H1 (cell line): ENCODE results near the gene ARHGAP25. TPM values are rescaled to one million over a fixed set of nuclear protein-coding genes. Genes with fewer than 3 reads are reported as not detected.

ENCODE experiments used
- CTCF ChIA-PET: fragments of 300-600 bp; sonication (Branson Sonifier 250); formaldehyde crosslinking; loops from one replicate; lab custom pipeline; 2021; ENCODE audit not compliant: partially characterized antibody; lab: Charles Lee
- POLR2A ChIA-PET: fragments of 300-600 bp; sonication (Branson Sonifier 250); formaldehyde crosslinking; loops from one replicate; lab custom pipeline; 2021; ENCODE audit warnings: inconsistent platforms; ENCODE audit not compliant: partially characterized antibody; lab: Charles Lee
- DNase-seq, 2 experiments: peaks; one replicate each; pipeline versions ENCODE4 v3.0.0 to v3.0.0-alpha.2; 2010 to 2022; ENCODE audit warnings: low spot score in 2 of 2, low read depth in 1 of 2, mixed read lengths in 1 of 2
- FAIRE-seq: peaks from 2 replicates; lab custom pipeline; 2011; peaks lifted over from hg19 to GRCh38; lab: Jason Lieb, UNC
- H2AFZ ChIP-seq: 2 replicates; pipeline ENCODE4 v1.8.1; 2012; ENCODE audit warnings: low read length, inconsistent platforms
- H2AK5ac ChIP-seq: 2 replicates; pipeline ENCODE4 v1.6.1; 2013; ENCODE audit warnings: low read depth, low read length
- H2BK120ac ChIP-seq: replicated peaks from 2 replicates; pipeline ENCODE3; 2013; ENCODE audit warnings: low read depth, low read length, inconsistent platforms
- H2BK12ac ChIP-seq: 2 replicates; pipeline ENCODE4 v1.6.1; 2013; ENCODE audit warnings: low read depth, low read length
- H2BK15ac ChIP-seq: 2 replicates; pipeline ENCODE4 v1.6.1; 2013; ENCODE audit warnings: low read length
- H2BK20ac ChIP-seq: 2 replicates; pipeline ENCODE4 v1.6.1; 2013; ENCODE audit warnings: low read length
- H2BK5ac ChIP-seq: 2 replicates; pipeline ENCODE4 v1.6.1; 2013; ENCODE audit warnings: low read depth, low read length
- H3K14ac ChIP-seq: 2 replicates; pipeline ENCODE4 v1.6.1; 2013; ENCODE audit warnings: inconsistent platforms; ENCODE audit not compliant: insufficient read length
- H3K18ac ChIP-seq: 2 replicates; pipeline ENCODE4 v1.6.1; 2013; ENCODE audit warnings: low read length; ENCODE audit errors: extremely low read depth
- H3K23ac ChIP-seq: 2 replicates; pipeline ENCODE4 v1.6.1; 2013; ENCODE audit warnings: inconsistent platforms; ENCODE audit not compliant: insufficient read length
- H3K23me2 ChIP-seq: 2 replicates; pipeline ENCODE4 v1.6.1; 2013; ENCODE audit warnings: low read depth, low read length
- H3K27ac ChIP-seq: 2 replicates; pipeline ENCODE4 v1.6.1; 2011; ENCODE audit warnings: low read depth, low read length, inconsistent platforms
- H3K27me3 ChIP-seq, 4 experiments: replicated peaks in 1 of 4; 1 replicate in 1 of 4; 2 replicates in 3 of 4; pipeline versions ENCODE4 v1.6.1 to v1.8.1; 2011 to 2013; ENCODE audit warnings: low read length in 3 of 4, mild to moderate bottlenecking in 3 of 4, inconsistent platforms in 2 of 4, mixed read lengths in 2 of 4, moderate library complexity in 1 of 4; ENCODE audit not compliant: control insufficient read depth in 3 of 4, insufficient read depth in 3 of 4; ENCODE audit errors: extremely low read depth in 1 of 4
- H3K36me3 ChIP-seq, 4 experiments: 2 replicates each; pipeline versions ENCODE4 v1.6.1 to v1.8.1; 2011 to 2013; ENCODE audit warnings: mild to moderate bottlenecking in 4 of 4, low read length in 3 of 4, moderate library complexity in 2 of 4, control low read depth in 1 of 4, inconsistent platforms in 1 of 4; ENCODE audit not compliant: insufficient read depth in 4 of 4, control insufficient read depth in 2 of 4
- H3K4ac ChIP-seq: replicated peaks from 2 replicates; pipeline ENCODE3; 2013; ENCODE audit warnings: low read length, low read depth, mixed read lengths, inconsistent platforms; ENCODE audit not compliant: insufficient read length
- H3K4me1 ChIP-seq, 4 experiments: replicated peaks in 1 of 4; 1 replicate in 1 of 4; 2 replicates in 3 of 4; pipeline versions ENCODE4 v1.6.1 to v1.8.1; 2011 to 2013; ENCODE audit warnings: low read length in 3 of 4, inconsistent platforms in 2 of 4, mixed read lengths in 1 of 4; ENCODE audit not compliant: insufficient read depth in 4 of 4, control insufficient read depth in 3 of 4
- H3K4me2 ChIP-seq, 2 experiments: 2 replicates each; pipeline versions ENCODE4 v1.6.1 to v1.8.1; 2011 to 2013; ENCODE audit warnings: low read depth in 2 of 2, low read length in 2 of 2, control low read depth in 1 of 2, inconsistent platforms in 1 of 2, mild to moderate bottlenecking in 1 of 2; ENCODE audit not compliant: insufficient read depth in 1 of 2
- H3K4me3 ChIP-seq, 4 experiments: fragments of 200-600, 300-600 bp in 1 of 4; sonication (generic), shearing (Covaris generic), sonication (Bioruptor Twin) in 1 of 4; 2 replicates each; pipeline versions ENCODE4 v1.5.1 to v1.8.1; 2011 to 2016; ENCODE audit warnings: low read length in 4 of 4, low read depth in 3 of 4, control low read depth in 2 of 4, inconsistent platforms in 2 of 4, mild to moderate bottlenecking in 2 of 4, mixed read lengths in 1 of 4, moderate library complexity in 1 of 4; ENCODE audit not compliant: insufficient read depth in 2 of 4; ENCODE audit errors: extremely low read depth in 1 of 4
- H3K56ac ChIP-seq: replicated peaks from 2 replicates; pipeline ENCODE3; 2013; ENCODE audit warnings: low read depth, mild to moderate bottlenecking, mixed read lengths, low read length, inconsistent platforms; ENCODE audit not compliant: insufficient read length
- H3K79me1 ChIP-seq: 2 replicates; pipeline ENCODE4 v1.6.1; 2013; ENCODE audit warnings: low read depth, low read length, control low read depth
- H3K79me2 ChIP-seq, 2 experiments: 2 replicates each; pipeline versions ENCODE4 v1.6.1 to v1.8.1; 2012 to 2013; ENCODE audit warnings: low read length in 2 of 2, mild to moderate bottlenecking in 2 of 2, inconsistent platforms in 1 of 2; ENCODE audit not compliant: insufficient read depth in 2 of 2, control insufficient read depth in 1 of 2
- H3K9ac ChIP-seq, 4 experiments: replicated peaks in 1 of 4; 1 replicate in 1 of 4; 2 replicates in 3 of 4; pipeline versions ENCODE4 v1.6.1 to v1.8.1; 2011 to 2013; ENCODE audit warnings: low read depth in 3 of 4, low read length in 3 of 4, control low read depth in 2 of 4, mild to moderate bottlenecking in 2 of 4, moderate library complexity in 2 of 4, inconsistent platforms in 1 of 4; ENCODE audit errors: extremely low read depth in 1 of 4
- H3K9me3 ChIP-seq, 2 experiments: 2 replicates each; pipeline versions ENCODE4 v1.6.1 to v1.8.1; 2012 to 2013; ENCODE audit warnings: mild to moderate bottlenecking in 2 of 2, moderate library complexity in 2 of 2, control low read depth in 1 of 2, inconsistent platforms in 1 of 2, low read depth in 1 of 2, low read length in 1 of 2, mixed read lengths in 1 of 2; ENCODE audit not compliant: insufficient read depth in 2 of 2
- H4K20me1 ChIP-seq, 2 experiments: replicated peaks in 1 of 2; 2 replicates each; pipeline versions ENCODE3 to v1.8.1; 2011 to 2013; ENCODE audit warnings: inconsistent platforms in 2 of 2, low read length in 2 of 2, mild to moderate bottlenecking in 1 of 2; ENCODE audit not compliant: insufficient read depth in 2 of 2, control insufficient read depth in 1 of 2
- H4K5ac ChIP-seq: 2 replicates; pipeline ENCODE4 v1.6.1; 2013; ENCODE audit warnings: low read length, low read depth, mixed read lengths, inconsistent platforms; ENCODE audit not compliant: insufficient read length
- H4K8ac ChIP-seq: 2 replicates; pipeline ENCODE4 v1.8.0; 2013; ENCODE audit warnings: mild to moderate bottlenecking, moderate library complexity, low read length, inconsistent platforms; ENCODE audit not compliant: insufficient read depth; ENCODE audit errors: extremely low read depth
- H4K91ac ChIP-seq: replicated peaks from 2 replicates; pipeline ENCODE3; 2013; ENCODE audit warnings: low read length, mixed read lengths, inconsistent platforms; ENCODE audit not compliant: insufficient read length
- CBX8 ChIP-seq: fragments of 300-800, 300-1000 bp; sonication (generic); IDR thresholded peaks from 2 replicates; pipeline ENCODE4 v1.7.1; 2016; ENCODE audit warnings: low read depth, low read length, borderline replicate concordance
- CHD1 ChIP-seq: IDR thresholded peaks from 2 replicates; pipeline ENCODE4 v1.6.1; 2012; ENCODE audit warnings: low read depth, low read length, improper control_type of control experiment
- CREB1 ChIP-seq: IDR thresholded peaks from 2 replicates; pipeline ENCODE4 v1.6.1; 2012; ENCODE audit warnings: inconsistent platforms
- JUND ChIP-seq: IDR thresholded peaks from 2 replicates; pipeline ENCODE4 v1.6.1; 2011; ENCODE audit warnings: mild to moderate bottlenecking, improper control_type of control experiment, low read length
- KDM5A ChIP-seq: fragments of 200-600 bp; IDR thresholded peaks from 2 replicates; pipeline ENCODE4 v1.7.1; 2012; ENCODE audit warnings: mild to moderate bottlenecking, low read length, inconsistent platforms, mixed read lengths
- NRF1 ChIP-seq: IDR thresholded peaks from 2 replicates; pipeline ENCODE4 v1.6.1; 2011; ENCODE audit warnings: mild to moderate bottlenecking, low read depth, low read length, improper control_type of control experiment
- SP1 ChIP-seq: IDR thresholded peaks from 2 replicates; pipeline ENCODE4 v1.6.1; 2011; ENCODE audit warnings: low read depth, low read length
- SUZ12 ChIP-seq: fragments of 200-600 bp; sonication (generic); IDR thresholded peaks from 2 replicates; pipeline ENCODE4 v1.6.1; 2012; ENCODE audit warnings: mild to moderate bottlenecking, inconsistent platforms, low read length, moderate library complexity, mixed read lengths
- TEAD4 ChIP-seq: IDR thresholded peaks from 2 replicates; pipeline ENCODE4 v1.6.1; 2012; ENCODE audit warnings: low read depth, low read length, inconsistent platforms, mixed read lengths
- WGBS, 2 experiments: shearing (Covaris generic) in 1 of 2; methylation state at CpG; one replicate each; pipeline versions ENCODE4 v1.1.6 to v1.1.7; 2013 to 2015; ENCODE audit warnings: low lambda C conversion rate in 2 of 2, mixed read lengths in 2 of 2, inconsistent platforms in 1 of 2, low coverage in 1 of 2, missing lambda C conversion rate in 1 of 2; ENCODE audit not compliant: insufficient replicate concordance in 2 of 2, insufficient coverage in 1 of 2, insufficient read length in 1 of 2; ENCODE audit errors: extremely low coverage in 1 of 2, missing lambda C conversion rate in 1 of 2; 5-methylcytosine and 5-hydroxymethylcytosine counted together
- polyA plus RNA-seq, 7 experiments: library from polyadenylated mRNA; depleted of rRNA in 3 of 7; stranded (reverse) in 5 of 7; unstranded in 2 of 7; fragments of >200 nt in 5 of 7; fragments of 200-250 nt in 2 of 7; gene quantifications; 1 replicate in 5 of 7; 2 replicates in 1 of 7; 4 replicates in 1 of 7; pipeline versions ENCODE4 v1.2.1 to v1.2.3, GENCODE V29; 2011 to 2013; ENCODE audit warnings: missing spikeins in 2 of 7, mixed read lengths in 2 of 7
- total RNA-seq: library from RNA; stranded (reverse); fragmentation: NEBNext Ultra II Directional; extraction: Animal tissue kit (Norgen Biotek cat#: 25700); gene quantifications from 2 replicates; pipeline ENCODE4 v1.2.1, GENCODE V29; 2021

The ARHGAP25 gene
- total and polyA plus RNA-seq, 2 of the 8 experiments (the other 6 are each of a cell fraction or from before 2014, with no cell fraction given), result 1.00 to 1.2 TPM

DNA sequence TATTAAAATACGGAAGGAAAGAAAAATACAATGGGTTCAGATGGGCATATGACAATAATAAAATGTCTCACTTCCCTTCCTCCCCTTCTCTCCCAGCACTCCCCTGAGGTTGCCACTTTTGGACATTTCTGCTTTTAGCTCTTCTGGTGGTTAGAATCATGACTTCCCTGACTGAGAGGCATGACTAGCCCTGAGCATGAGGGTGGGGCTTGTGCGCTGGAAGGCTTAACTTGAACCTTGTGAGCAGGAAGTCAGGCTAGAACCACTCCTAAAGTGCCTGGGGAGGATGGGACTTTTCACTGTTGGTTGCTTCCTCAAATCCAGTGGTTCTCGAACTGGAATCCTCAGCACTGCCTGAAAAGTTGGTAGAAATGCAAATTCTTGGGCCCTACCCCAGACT is 19.7 kb upstream of the ARHGAP25 start:
- Histone ChIP-seq H3K36me3 (no peaks in the 10 kb centered on the region), H4K91ac (no peak overlapping the region), H3K4me3 (no peak overlapping the region), H2BK15ac (no peak overlapping the region; the same call in 1 of the 2 replicates), H3K14ac (no peak overlapping the region), H3K27ac (no peak overlapping the region), H3K4me1 (no peaks in the 10 kb centered on the region), H3K79me2 (no peaks in the 10 kb centered on the region), H4K8ac (no peak overlapping the region; the same call in 1 of the 2 replicates), H3K4ac (no peak overlapping the region), H2BK12ac (no peak overlapping the region), H2AK5ac (no peak overlapping the region), H2AFZ (peak overlapping the region; percentile 95), H3K9me3 (no peaks in the 10 kb centered on the region), H3K23me2 (no peaks in the 10 kb centered on the region), H3K9ac (no peak overlapping the region), H3K56ac (no peak overlapping the region), H4K20me1 (no peaks in the 10 kb centered on the region), H2BK20ac (no peak overlapping the region), H2BK5ac (no peak overlapping the region), H3K79me1 (no peaks in the 10 kb centered on the region), H3K23ac (no peak overlapping the region), H3K4me2 (no peak overlapping the region), H3K18ac (no peak overlapping the region), H3K27me3 (no peaks in the 10 kb centered on the region), H4K5ac (no peak overlapping the region), H2BK120ac (no peak overlapping the region)
- no peak for FAIRE-seq
- POLR2A ChIA-PET, result interaction anchor here (1.1 kb wide), 1 partner anchor 72 kb away, joined by 3 read pairs; the partner anchor contains the start of gene PROKR1
- CTCF ChIA-PET, result interaction anchor here (0.6 to 1.9 kb wide), 8 partner anchors 8 to 443 kb away, joined by 3 to 10 read pairs (median 3); no protein-coding TSS in a partner anchor
- WGBS, 2 experiments, result 92% methylated on average over 3 of the region's 3 CpGs; no CpG with 5 or more reads in 1 of the 2 experiments
- no peak for TF ChIP-seq CHD1
- no peak for TF ChIP-seq SP1
- no peak for TF ChIP-seq JUND
- TF ChIP-seq CBX8, result no peak
- TF ChIP-seq TEAD4, result no peak
- no peak for TF ChIP-seq CREB1
- no peak for TF ChIP-seq KDM5A
- TF ChIP-seq SUZ12, result no peak
- no peak for TF ChIP-seq NRF1
- DNase-seq, result no peak
